NCI-H526 treated with DMSO at 0.1 percent for 48 hours (cell line): Measurements from ENCODE around the gene PCDHGB4.
A peak's percentile ranks its signal among the peaks of the same experiment; 100 is the strongest.
"Not testable (repeated sequence)": the region's sequence is repeated elsewhere in the genome, so short reads cannot be mapped to it uniquely, and the experiment has no call there.

Experiments used
- DNase-seq: peaks from one replicate; lab custom pipeline; 2025; lab: John Stamatoyannopoulos, UW

The PCDHGB4 gene

GRCh38 chr5:141398608-141399007, 11.1 kb downstream of the PCDHGB4 start:
- DNase-seq, result no peak

- DNase-seq, result no peak
Observed at GRCh38 chr5:141399555-141400258, 12.2 kb downstream of the PCDHGB4 start.

GRCh38 chr5:141402553-141403243, 15.2 kb downstream of the PCDHGB4 start, which contains the start of gene PCDHGA9:
Gene PCDHGA9, plus strand, starts transcription at chr5:141402778. Its CDS starts 175 bp downstream, at chr5:141402953.
- no peak for DNase-seq

- DNase-seq, result no peak
Observed at GRCh38 chr5:141403387-141403786, 15.9 kb downstream of the PCDHGB4 start.

GRCh38 chr5:141407790-141408505, 20.4 kb downstream of the PCDHGB4 start, which contains the start of gene PCDHGB6:
Gene PCDHGB6, plus strand, starts transcription at chr5:141408021. Its CDS starts 182 bp downstream, at chr5:141408203.
- not testable (repeated sequence) for DNase-seq

GRCh38 chr5:141409598-141410306, 22.3 kb downstream of the PCDHGB4 start:
- DNase-seq, result no peak

GRCh38 chr5:141411575-141411974, 24.1 kb downstream of the PCDHGB4 start:
- no peak for DNase-seq

- peak; percentile 18 for DNase-seq
Observed at GRCh38 chr5:141412854-141413539, 25.5 kb downstream of the PCDHGB4 start, which contains the start of gene PCDHGA10. Gene PCDHGA10, plus strand, starts transcription at chr5:141412987. Its CDS starts 189 bp downstream, at chr5:141413176.

- DNase-seq, result no peak
Observed at GRCh38 chr5:141413540-141414069, 26.1 kb downstream of the PCDHGB4 start.

- not testable (repeated sequence) for DNase-seq
Observed at GRCh38 chr5:141414548-141415274, 27.2 kb downstream of the PCDHGB4 start.

- DNase-seq, result not testable (repeated sequence)
Observed at GRCh38 chr5:141415275-141415618, 27.7 kb downstream of the PCDHGB4 start.

- DNase-seq, result peak; percentile 21
Observed at GRCh38 chr5:141417494-141418172, 30.1 kb downstream of the PCDHGB4 start, which contains the start of gene PCDHGB7. Gene PCDHGB7, plus strand, starts transcription at chr5:141417677. Its CDS starts 183 bp downstream, at chr5:141417860.

GRCh38 chr5:141419074-141419880, 31.8 kb downstream of the PCDHGB4 start:
- no peak for DNase-seq

- no peak for DNase-seq
Observed at GRCh38 chr5:141420855-141421488, 33.5 kb downstream of the PCDHGB4 start, which contains the start of gene PCDHGA11. Gene PCDHGA11, plus strand, starts transcription at chr5:141421051. Its CDS starts 177 bp downstream, at chr5:141421228.

- DNase-seq, result no peak
Observed at GRCh38 chr5:141421489-141421855, 34.0 kb downstream of the PCDHGB4 start.

- no peak for DNase-seq
Observed at GRCh38 chr5:141422742-141423291, 35.3 kb downstream of the PCDHGB4 start.

- DNase-seq, result no peak
Observed at GRCh38 chr5:141427783-141428426, 40.4 kb downstream of the PCDHGB4 start.
